Upper lobe of left lung (tissue), 4 donors: Measurements from ENCODE around the gene RABEP1.

ENCODE experiments used
- CTCF ChIP-seq, 6 experiments: fragments of 450-650 bp in 4 of 6; fragments of 200-600 bp in 2 of 6; sonication (generic) in 2 of 6; IDR thresholded peaks; one replicate each; pipeline ENCODE4 v1.5.1; 2016 to 2019; ENCODE audit warnings: antibody characterized with exemption in 6 of 6
- POLR2A ChIP-seq, 4 donors: fragments of 450-650 bp; IDR thresholded peaks; one replicate each; pipeline ENCODE4 v1.5.1; 2016 to 2017; ENCODE audit warnings: antibody characterized with exemption in 4 of 4, mild to moderate bottlenecking in 2 of 4
- POLR2AphosphoS5 ChIP-seq, 2 donors: sonication (generic); formaldehyde crosslinking; IDR thresholded peaks; one replicate each; pipeline ENCODE4 v1.5.1; 2017; ENCODE audit warnings: antibody characterized with exemption in 2 of 2

DNA sequence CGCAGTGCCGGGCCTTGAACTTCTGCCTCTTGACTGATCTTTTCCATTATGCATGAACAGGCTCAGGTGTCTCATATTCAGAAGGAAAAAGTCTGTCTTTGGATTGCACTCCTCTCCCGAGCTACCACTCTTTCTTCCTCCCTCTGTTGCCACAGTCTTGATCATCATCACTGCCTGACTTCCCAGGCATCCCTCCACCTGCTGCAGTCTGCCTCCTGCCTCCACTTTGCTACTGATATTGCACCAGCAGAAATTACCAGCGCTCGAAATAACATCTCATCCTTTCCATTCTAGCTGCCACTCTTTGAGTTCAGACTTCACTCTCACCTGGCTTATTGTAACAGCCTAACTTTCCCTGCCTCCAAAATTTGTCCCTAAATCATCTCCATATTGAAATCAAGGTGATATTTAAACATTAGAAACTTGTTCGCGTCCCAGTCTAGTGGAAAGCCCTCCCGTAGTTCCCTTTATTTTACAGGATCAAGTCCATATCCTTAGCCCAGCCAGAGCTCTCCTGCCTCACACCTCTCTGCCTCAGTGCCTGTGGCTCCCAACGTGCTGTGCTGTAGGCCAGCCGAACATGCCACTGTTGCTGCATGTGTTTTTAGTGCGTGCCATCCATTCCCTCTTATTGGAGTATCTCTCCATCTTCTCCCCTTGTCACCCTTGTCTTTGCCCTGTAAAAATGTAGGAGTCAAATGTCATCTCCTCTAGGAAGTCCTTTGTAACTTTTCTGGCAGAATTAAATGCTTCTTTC lies 97.4 kb downstream of the RABEP1 start:
- TF ChIP-seq CTCF (IDR thresholded peaks at IDR 0.05) (no peak), POLR2AphosphoS5 (IDR thresholded peaks at IDR 0.05) (no peak), POLR2A (IDR thresholded peaks at IDR 0.05) (no peak)
